HG03025 (cell line): ENCODE data around the gene DCLK1.

Experiments used
- ATAC-seq: cut with Tn5 transposase; IDR thresholded peaks from one replicate; pipeline ENCODE4 v1.9.1; 2021; ENCODE audit warnings: mild to moderate bottlenecking, moderate library complexity; ENCODE audit not compliant: unreplicated experiment, low FRiP score

The DCLK1 gene

GRCh38 chr13:35917252-35917941 lies 213.8 kb downstream of the DCLK1 start:
- ATAC-seq: no peak

- ATAC-seq: no peak
Measured at GRCh38 chr13:35916146-35916545, 215.0 kb downstream of the DCLK1 start.

- ATAC-seq: no peak
Measured at GRCh38 chr13:35914662-35915061, 216.5 kb downstream of the DCLK1 start.

DNA sequence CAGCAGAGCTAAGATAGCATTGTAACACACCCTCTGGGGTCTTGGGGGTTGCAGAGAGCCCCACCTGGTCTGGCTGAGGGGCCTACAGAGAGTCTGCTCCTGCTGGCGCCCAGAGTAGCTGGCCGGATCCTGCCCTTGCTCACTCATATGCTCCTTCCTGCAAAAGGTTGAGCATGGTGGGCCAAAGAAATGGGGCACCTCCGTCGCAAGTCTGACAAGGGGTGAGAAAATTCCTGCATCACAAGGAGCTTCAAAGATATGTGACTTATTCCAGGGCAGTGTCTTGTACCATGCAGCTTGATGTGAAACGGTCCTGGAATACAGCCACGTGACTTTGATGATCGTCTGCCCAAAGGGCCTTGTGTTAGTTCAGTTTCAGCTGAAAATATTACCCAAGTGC lies 218.3 kb downstream of the DCLK1 start:
- ATAC-seq: no peak

DNA sequence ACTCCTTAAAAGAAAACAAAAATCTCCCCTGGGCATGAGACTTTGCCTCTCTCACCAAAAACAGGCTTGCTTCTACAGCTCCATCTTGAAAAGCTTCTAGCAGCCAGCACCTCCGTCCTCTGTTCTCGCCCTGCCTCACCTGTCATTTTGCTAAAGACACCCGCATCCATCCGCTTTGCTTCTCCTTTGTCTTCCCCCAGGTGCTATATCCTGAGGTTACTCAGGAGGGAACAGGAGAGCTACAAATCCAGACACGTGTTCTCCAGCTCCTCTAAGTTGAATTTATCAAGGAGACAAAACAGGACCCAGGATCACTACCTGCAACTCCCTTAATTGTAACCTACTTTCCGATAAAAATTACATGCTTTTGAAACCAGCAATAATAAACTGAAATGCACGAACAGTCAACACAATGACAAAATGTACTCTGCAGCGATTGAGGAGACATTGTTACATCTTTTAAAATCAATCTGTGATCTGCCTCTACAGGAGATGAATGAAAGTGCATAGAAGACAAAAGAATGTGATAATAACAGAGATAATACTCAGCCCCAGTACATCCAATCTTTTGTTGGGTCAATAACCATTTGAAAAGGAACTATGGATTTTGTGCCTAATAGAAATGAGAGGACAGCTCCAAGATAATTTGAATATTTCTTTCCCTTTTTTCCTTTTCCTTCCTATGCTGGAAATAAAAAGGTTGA lies 221.2 kb downstream of the DCLK1 start:
- no peak for ATAC-seq

DNA sequence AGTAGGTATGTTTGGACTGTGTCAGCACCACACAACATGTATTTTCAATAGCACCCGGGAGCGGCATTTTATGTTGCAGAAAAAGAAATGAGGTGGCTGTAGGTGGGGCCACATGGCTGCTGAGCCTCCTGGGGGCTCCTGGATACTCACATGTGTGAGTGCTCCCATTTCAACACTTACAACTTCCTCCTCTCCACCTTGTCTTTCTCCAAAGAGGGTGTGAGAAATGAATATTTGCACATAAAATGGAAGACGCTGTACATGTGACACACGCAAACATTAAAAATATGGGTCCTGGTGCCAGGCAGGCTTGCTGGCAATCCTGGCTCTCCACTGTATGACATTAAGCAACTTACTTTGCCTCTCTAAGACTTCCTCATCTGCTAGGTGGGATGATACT lies 222.1 kb downstream of the DCLK1 start:
- no peak for ATAC-seq

- ATAC-seq: no peak
Measured at GRCh38 chr13:35908226-35908625, 223.0 kb downstream of the DCLK1 start.

GRCh38 chr13:35906636-35907035 lies 224.5 kb downstream of the DCLK1 start:
- ATAC-seq: no peak

DNA sequence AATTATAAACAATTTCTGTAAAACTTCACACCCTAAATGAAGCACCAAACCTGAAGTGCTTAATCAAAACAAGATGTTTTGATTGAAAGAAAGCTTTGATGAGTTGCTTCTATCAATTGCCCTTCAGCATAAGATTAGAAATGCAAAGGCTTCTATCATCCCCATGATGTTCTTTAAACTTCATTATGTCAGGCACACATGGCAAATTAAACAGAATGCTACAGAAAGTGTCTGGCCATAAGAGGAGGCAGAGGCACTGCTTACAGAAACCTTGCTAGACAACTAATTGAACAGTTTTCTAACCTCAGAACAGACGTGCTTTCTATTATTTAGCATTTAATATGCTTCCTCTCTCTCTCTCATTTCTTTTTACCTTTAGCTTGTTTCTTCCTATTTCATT lies 228.1 kb downstream of the DCLK1 start:
- no peak for ATAC-seq

DNA sequence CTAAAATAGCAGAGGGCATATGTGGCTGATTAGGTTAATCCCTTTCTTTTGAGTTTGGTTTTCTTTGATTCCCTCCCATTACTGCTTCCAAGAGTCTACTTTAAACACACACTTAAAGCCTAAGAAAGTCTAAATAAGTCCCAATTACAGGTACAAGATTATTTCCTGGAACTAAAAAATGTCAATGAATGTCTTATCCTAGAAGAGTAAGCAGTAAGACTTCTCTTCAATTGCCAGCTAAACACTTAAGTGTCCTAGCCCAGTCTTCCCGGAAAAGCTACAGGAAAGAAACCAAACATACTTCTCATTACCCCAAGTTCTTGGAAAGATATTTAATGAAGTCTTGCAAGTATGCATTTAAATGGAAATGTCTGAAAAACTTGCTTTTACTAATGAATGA lies 233.1 kb downstream of the DCLK1 start:
- no peak for ATAC-seq

GRCh38 chr13:35894636-35895035 lies 236.5 kb downstream of the DCLK1 start:
- ATAC-seq: no peak

DNA sequence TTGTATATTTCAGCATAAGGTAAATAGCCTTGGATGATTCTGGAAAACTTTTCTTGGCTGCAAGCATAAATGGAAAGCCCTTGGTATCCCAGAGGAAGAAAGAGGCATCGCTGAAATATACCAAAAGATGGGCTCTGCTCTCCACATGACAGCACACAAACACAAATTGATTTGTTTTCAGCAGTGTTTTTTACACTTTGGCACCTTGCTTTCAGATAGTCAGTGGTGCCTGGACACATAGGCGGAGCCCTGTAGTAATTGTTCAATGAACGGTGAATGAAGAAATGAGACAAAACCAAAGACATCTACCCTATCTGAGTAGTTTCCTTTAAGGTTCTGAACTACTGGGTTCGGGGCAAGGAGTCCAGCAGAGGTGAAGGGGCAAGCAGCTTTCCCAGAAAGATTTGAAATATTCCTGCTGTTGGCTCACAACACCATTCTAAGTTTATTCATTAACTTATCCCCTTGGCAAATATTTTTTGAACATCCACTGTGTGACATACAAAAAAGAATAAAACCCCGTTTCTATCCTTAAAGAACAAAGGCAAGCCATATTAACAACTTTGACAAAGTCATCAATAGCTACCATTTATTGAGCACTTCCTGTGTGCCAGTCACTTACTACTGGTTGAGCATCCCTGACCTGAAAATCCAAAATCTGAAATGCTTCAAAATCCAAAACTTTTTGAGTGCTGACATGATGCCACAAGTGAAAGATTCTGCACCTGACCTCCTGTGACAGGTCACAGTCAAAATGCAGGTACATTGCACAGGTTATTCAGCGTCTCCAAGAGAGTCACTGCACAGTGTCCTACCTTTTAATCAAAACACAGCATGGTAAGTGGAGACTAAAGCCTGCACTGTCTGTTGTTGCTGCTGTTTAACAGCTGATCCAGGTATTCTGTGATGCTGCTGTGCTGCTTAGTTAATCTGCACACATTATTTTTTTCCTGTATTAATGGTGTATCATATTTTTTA lies 238.1 kb downstream of the DCLK1 start:
- ATAC-seq: no peak

GRCh38 chr13:35891507-35892441 lies 239.4 kb downstream of the DCLK1 start:
- no peak for ATAC-seq

DNA sequence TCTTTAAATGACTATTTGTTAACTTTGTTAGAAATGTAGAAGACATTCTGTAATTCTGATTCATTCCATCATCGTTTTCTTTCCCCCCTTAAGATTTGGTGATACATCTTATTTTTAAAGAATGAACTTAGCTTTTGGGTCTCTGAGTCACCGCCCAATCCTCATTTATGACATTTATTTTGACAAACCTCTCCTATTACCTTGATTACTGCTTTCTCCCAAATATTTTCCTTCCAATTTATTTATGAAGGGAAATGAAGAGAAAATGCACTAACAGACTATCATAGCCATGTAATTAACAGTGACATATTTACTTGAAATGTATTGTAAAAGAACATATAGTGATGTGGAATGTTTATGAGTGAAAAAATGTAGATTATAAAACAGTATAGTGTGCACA lies 241.6 kb downstream of the DCLK1 start:
- no peak for ATAC-seq

GRCh38 chr13:35888981-35889380 lies 242.2 kb downstream of the DCLK1 start:
- no peak for ATAC-seq

DNA sequence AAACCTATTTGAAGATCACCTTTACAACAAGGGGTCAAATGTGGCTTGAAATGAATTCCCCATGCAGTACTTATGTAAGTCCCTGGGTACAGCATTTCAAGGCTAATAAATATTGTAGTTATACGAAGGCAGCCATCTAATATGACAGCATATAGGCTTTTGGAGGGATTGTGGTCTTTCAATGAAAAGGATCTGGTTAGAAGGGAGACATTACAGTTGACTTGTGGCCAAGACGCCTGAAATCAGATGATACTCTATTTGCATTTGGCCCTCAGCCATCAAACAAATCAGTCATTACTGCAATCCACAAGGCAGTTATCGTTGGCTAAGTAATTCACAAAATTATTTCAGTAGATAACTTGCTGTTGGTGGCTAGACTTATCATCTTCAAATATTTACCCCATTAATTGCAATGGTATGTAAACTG lies 242.7 kb downstream of the DCLK1 start:
- ATAC-seq: no peak

- no peak for ATAC-seq
Measured at GRCh38 chr13:35887115-35887666, 244.0 kb downstream of the DCLK1 start.

- no peak for ATAC-seq
Measured at GRCh38 chr13:35886332-35887114, 244.7 kb downstream of the DCLK1 start.

DNA sequence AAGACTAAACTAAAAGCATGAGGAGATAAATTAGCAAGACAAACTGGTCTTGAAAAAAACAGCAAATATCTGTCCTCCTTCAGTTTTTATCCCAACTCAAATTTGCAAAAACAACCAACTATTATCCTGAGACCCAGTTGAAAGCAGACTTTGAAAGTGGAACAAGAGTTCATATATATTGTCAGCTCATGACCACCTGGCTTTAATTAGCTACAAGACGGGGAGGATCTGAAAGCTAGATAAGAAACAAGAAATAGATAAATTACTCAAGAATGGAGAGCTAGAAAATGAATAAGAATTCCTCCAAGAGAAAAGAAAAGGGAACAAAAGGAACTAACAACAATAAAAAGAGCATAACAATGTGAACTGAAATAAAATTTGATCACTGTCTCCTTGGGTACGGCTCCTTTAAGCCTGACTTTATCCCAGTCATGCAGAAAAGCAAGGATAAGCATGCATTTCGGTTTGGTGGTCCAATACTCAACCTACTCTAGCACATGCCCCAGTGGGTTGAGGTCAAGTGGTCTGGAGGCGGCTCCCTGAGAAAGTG lies 246.9 kb downstream of the DCLK1 start:
- ATAC-seq: no peak
